ENCODE data around the gene KAT6B.

DNA sequence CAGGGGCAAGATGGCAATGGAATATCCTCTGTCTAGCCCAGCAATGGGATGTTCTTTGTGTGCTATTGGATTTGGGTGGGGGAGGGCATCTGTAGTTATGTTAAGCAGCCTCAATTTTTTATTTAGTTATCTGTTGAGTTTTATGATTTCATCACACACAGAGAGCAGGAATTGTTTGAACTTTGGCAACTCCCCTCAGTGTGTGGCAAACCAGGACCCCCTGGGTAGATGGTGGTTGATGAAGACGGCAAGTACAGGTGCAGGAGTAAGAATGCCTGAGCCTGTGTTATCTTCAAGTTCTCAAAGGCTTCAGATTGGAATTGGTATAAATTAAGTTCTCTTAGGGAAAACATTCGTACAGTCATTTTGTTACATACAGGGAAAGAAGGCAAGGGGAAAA, 142.7 kb downstream of the KAT6B start:
- TF ChIP-seq RAD21 (conservative IDR thresholded peaks at IDR 0.05) (no peak), EZH2 (IDR thresholded peaks at IDR 0.05; ENCODE audit: borderline replicate concordance, insufficient read depth, low read length, poor library complexity, severe bottlenecking) (no peak), EP300 (conservative IDR thresholded peaks at IDR 0.05; ENCODE audit: poor library complexity, severe bottlenecking) (no peak), SMC3 (conservative IDR thresholded peaks at IDR 0.05; ENCODE audit: poor library complexity) (no peak), POLR2AphosphoS5 (IDR thresholded peaks at IDR 0.05) (no peak)
- TF ChIP-seq, protein P1, sequence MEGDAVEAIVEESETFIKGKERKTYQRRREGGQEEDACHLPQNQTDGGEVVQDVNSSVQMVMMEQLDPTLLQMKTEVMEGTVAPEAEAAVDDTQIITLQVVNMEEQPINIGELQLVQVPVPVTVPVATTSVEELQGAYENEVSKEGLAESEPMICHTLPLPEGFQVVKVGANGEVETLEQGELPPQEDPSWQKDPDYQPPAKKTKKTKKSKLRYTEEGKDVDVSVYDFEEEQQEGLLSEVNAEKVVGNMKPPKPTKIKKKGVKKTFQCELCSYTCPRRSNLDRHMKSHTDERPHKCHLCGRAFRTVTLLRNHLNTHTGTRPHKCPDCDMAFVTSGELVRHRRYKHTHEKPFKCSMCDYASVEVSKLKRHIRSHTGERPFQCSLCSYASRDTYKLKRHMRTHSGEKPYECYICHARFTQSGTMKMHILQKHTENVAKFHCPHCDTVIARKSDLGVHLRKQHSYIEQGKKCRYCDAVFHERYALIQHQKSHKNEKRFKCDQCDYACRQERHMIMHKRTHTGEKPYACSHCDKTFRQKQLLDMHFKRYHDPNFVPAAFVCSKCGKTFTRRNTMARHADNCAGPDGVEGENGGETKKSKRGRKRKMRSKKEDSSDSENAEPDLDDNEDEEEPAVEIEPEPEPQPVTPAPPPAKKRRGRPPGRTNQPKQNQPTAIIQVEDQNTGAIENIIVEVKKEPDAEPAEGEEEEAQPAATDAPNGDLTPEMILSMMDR (IDR thresholded peaks at IDR 0.05; ENCODE audit: poor library complexity, severe bottlenecking), result no peak
- TF ChIP-seq, protein P2, sequence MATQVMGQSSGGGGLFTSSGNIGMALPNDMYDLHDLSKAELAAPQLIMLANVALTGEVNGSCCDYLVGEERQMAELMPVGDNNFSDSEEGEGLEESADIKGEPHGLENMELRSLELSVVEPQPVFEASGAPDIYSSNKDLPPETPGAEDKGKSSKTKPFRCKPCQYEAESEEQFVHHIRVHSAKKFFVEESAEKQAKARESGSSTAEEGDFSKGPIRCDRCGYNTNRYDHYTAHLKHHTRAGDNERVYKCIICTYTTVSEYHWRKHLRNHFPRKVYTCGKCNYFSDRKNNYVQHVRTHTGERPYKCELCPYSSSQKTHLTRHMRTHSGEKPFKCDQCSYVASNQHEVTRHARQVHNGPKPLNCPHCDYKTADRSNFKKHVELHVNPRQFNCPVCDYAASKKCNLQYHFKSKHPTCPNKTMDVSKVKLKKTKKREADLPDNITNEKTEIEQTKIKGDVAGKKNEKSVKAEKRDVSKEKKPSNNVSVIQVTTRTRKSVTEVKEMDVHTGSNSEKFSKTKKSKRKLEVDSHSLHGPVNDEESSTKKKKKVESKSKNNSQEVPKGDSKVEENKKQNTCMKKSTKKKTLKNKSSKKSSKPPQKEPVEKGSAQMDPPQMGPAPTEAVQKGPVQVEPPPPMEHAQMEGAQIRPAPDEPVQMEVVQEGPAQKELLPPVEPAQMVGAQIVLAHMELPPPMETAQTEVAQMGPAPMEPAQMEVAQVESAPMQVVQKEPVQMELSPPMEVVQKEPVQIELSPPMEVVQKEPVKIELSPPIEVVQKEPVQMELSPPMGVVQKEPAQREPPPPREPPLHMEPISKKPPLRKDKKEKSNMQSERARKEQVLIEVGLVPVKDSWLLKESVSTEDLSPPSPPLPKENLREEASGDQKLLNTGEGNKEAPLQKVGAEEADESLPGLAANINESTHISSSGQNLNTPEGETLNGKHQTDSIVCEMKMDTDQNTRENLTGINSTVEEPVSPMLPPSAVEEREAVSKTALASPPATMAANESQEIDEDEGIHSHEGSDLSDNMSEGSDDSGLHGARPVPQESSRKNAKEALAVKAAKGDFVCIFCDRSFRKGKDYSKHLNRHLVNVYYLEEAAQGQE (IDR thresholded peaks at IDR 0.05; ENCODE audit: borderline replicate concordance), result no peak
